Measurements from ENCODE around the gene SMARCA2.

SMARCA2 gene

DNA sequence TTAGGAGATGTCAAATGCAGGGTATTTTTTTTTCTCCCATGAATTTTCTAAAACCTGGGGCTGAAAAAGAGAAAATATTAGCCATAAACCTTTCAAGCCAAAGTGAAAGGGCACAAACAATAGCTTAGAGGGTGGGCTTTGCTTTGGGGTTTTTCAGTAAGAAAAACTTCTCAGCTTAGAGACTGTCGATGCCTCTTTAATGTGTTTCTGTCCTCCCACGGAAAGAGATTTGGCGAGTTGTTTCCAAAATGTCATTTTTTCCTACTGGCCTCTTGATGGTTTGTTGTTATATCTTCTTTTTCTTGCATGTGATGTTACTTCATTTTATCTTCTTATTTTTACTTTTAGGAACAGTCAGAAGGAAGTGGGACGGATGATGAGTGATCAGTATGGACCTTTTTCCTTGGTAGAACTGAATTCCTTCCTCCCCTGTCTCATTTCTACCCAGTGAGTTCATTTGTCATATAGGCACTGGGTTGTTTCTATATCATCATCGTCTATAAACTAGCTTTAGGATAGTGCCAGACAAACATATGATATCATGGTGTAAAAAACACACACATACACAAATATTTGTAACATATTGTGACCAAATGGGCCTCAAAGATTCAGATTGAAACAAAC, 177.3 kb downstream of the SMARCA2 start:
- no peak overlapping the region for H3K27ac ChIP-seq
- no peak for DNase-seq

DNA sequence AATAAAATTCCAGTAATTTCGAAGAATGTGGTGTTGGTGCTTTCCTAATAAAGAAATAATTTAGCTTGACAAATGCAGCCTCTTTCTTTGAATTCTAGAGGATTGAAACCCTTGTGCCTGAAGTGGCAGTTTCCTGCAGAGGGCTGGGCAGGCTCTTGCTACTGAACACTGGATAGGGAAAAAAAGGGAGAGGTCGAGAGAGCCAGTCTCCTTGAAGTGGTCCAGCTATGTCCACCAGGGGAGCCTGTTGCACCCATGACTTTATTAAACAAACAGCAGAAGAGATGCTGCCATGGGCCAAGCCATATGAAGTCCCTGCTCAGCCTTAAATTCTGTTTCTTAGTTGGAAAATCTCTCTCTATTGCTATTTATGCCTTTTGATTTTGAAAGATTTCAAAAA, 178.4 kb downstream of the SMARCA2 start:
- in situ Hi-C loops (cut with HindIII; ENCODE audit: low pct_ligation_motif_present, low sequenced_read_pairs) = no loop called here
- H3K36me3 ChIP-seq (replicated peaks) = peaks cover 2% of the 10 kb centered on the region
- TF ChIP-seq, protein P1, sequence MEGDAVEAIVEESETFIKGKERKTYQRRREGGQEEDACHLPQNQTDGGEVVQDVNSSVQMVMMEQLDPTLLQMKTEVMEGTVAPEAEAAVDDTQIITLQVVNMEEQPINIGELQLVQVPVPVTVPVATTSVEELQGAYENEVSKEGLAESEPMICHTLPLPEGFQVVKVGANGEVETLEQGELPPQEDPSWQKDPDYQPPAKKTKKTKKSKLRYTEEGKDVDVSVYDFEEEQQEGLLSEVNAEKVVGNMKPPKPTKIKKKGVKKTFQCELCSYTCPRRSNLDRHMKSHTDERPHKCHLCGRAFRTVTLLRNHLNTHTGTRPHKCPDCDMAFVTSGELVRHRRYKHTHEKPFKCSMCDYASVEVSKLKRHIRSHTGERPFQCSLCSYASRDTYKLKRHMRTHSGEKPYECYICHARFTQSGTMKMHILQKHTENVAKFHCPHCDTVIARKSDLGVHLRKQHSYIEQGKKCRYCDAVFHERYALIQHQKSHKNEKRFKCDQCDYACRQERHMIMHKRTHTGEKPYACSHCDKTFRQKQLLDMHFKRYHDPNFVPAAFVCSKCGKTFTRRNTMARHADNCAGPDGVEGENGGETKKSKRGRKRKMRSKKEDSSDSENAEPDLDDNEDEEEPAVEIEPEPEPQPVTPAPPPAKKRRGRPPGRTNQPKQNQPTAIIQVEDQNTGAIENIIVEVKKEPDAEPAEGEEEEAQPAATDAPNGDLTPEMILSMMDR (IDR thresholded peaks at IDR 0.05; ENCODE audit: low read depth, low read length, missing control alignments) = peak; percentile 14
- no peak overlapping the region for H3K4me3 ChIP-seq (ENCODE audit: low read depth, low read length)
- DNase-seq = no peak
- H3K27me3 ChIP-seq (replicated peaks) = no peaks in the 10 kb centered on the region
- H3K27ac ChIP-seq = no peak overlapping the region

More for the DNA sequence above, 177.3 kb downstream of the SMARCA2 start:
- in situ Hi-C loops (cut with HindIII; ENCODE audit: low pct_ligation_motif_present, low sequenced_read_pairs) = no loop called here
- no peak overlapping the region for H3K4me3 ChIP-seq (ENCODE audit: low read depth, low read length)
- H3K36me3 ChIP-seq (replicated peaks) = peaks cover 2% of the 10 kb centered on the region
- TF ChIP-seq, protein P1 (IDR thresholded peaks at IDR 0.05; ENCODE audit: low read depth, low read length, missing control alignments) = no peak
- no peaks in the 10 kb centered on the region for H3K27me3 ChIP-seq (replicated peaks)

DNA sequence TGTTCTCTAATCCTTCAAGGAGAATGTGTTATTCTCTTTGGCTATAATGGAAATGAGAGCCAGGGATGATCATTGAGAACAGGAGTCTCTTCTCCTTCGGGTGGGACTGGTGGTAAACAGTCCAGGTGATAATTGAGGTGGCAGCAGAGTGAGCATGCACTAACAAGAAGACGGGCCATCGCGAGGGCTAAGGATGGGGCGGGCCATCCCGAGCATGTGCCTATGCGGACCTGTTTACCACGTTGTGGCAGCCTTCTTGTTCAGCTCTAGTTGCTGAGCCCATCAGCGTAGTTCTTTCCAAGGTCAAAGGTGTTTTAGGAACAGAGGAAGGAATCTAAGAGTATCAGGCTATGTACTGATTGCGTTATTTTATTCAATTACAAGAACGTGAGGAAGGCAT, 180.1 kb downstream of the SMARCA2 start:
- H3K27ac ChIP-seq = no peak overlapping the region
- DNase-seq = no peak
- no peaks in the 10 kb centered on the region for H3K27me3 ChIP-seq (replicated peaks)
- no peak overlapping the region for H3K4me3 ChIP-seq (ENCODE audit: low read depth, low read length)
- TF ChIP-seq, protein P1 (IDR thresholded peaks at IDR 0.05; ENCODE audit: low read depth, low read length, missing control alignments) = no peak
- in situ Hi-C loops (cut with HindIII; ENCODE audit: low pct_ligation_motif_present, low sequenced_read_pairs) = no loop called here
- H3K36me3 ChIP-seq (replicated peaks) = peaks cover 2% of the 10 kb centered on the region

DNA sequence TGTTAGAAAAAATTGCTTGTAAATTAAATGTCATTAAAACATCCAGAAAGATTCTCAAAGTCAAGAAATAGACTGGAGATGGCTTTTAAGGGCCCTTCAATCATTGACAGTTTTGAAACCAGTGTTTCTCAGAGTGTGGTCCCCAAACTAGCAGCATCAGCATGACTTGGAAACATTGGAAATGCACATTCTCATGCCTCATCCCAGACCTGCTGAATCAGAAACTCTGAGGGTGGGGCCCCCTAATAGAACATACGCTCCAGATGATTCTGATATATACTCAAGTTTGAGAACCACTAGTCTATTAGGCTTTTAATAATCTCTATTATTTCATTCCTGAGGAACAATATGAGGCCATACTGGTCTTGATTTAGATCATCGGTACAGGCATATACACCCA, 181.6 kb downstream of the SMARCA2 start:
- no peak for DNase-seq
- TF ChIP-seq, protein P1 (IDR thresholded peaks at IDR 0.05; ENCODE audit: low read depth, low read length, missing control alignments) = no peak

DNA sequence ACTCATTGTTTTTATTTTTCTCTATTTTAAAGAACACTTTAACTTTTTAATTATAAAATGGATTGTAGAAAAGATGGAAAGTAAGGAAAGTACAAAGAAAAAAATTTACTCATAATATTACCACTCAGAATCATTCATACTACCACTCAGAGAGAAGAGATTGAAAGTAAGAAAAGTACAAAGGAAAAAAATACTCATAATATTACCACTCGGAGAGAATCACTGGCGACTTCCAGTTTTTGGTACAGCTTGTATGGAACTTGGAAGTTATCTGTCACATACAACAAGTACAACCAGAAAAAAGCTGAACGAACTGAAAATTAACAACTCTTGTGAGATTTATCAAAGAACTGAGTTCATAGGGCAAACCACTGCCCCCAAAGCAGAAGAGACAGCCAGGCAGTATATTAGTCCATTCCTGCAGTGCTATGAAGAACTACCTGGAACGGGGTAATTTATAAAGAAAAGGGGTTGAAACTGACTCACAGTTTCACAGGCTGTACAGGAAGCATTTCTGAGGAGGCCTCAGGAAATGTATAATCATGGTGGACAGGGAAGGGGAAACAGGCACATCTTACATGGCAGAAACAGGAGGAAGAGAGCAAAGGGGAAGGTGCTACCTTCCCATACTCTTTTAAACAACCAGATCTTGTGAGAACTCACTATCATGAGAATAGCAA, 183.9 kb downstream of the SMARCA2 start:
- no peaks in the 10 kb centered on the region for H3K27me3 ChIP-seq (replicated peaks)
- H3K27ac ChIP-seq = no peak overlapping the region
- no peaks in the 10 kb centered on the region for H3K36me3 ChIP-seq (replicated peaks)
- TF ChIP-seq, protein P1 (IDR thresholded peaks at IDR 0.05; ENCODE audit: low read depth, low read length, missing control alignments) = no peak
- in situ Hi-C loops (cut with HindIII; ENCODE audit: low pct_ligation_motif_present, low sequenced_read_pairs) = no loop called here
- DNase-seq = no peak
- no peak overlapping the region for H3K4me3 ChIP-seq (ENCODE audit: low read depth, low read length)

More for the DNA sequence above, 181.6 kb downstream of the SMARCA2 start:
- Histone ChIP-seq H3K27me3 (replicated peaks) (no peaks in the 10 kb centered on the region), H3K36me3 (replicated peaks) (peaks cover 2% of the 10 kb centered on the region), H3K4me3 (ENCODE audit: low read depth, low read length) (no peak overlapping the region), H3K27ac (no peak overlapping the region)
- in situ Hi-C loops (cut with HindIII; ENCODE audit: low pct_ligation_motif_present, low sequenced_read_pairs) = no loop called here

Measured in brain microvascular endothelial cell (primary cell).